Upper lobe of left lung (tissue), 6 donors: ENCODE data around the gene PLCB1. TPM values are rescaled to one million over a fixed set of nuclear protein-coding genes. Genes with fewer than 3 reads are reported as not detected.

Experiments used
- ATAC-seq, 2 donors: fragments of 200-7000 bp; cut with Tn5 transposase; one replicate each; pipeline ENCODE4 v1.9.1; 2022; ENCODE audit warnings: mild to moderate bottlenecking in 2 of 2, moderate library complexity in 2 of 2; ENCODE audit not compliant: low FRiP score in 2 of 2
- DNase-seq, 2 donors: peaks; one replicate each; pipeline ENCODE4 v3.0.0-alpha.2; 2019 to 2020
- H3K27ac ChIP-seq, 4 donors: fragments of 200-600 bp; sonication (generic); one replicate each; pipeline ENCODE4 v1.5.1; 2016 to 2019
- H3K27me3 ChIP-seq, 4 donors: fragments of 200-600 bp; sonication (generic); one replicate each; pipeline ENCODE4 v1.5.1; 2017 to 2019
- H3K36me3 ChIP-seq, 4 donors: fragments of 200-600 bp; sonication (generic); one replicate each; pipeline ENCODE4 v1.5.1; 2016 to 2019
- H3K4me1 ChIP-seq, 4 donors: fragments of 200-600 bp; sonication (generic); one replicate each; pipeline ENCODE4 v1.5.1; 2018 to 2019
- H3K4me3 ChIP-seq, 4 donors: fragments of 200-600 bp; sonication (generic); one replicate each; pipeline ENCODE4 v1.5.1; 2017 to 2019; ENCODE audit warnings: mild to moderate bottlenecking in 2 of 4, moderate library complexity in 1 of 4
- H3K9me3 ChIP-seq, 4 donors: fragments of 200-600 bp; sonication (generic); one replicate each; pipeline ENCODE4 v1.5.1; 2018 to 2019
- EP300 ChIP-seq, 4 donors: sonication (generic); formaldehyde crosslinking; IDR thresholded peaks; one replicate each; pipeline ENCODE4 v1.5.1; 2017; ENCODE audit warnings: antibody characterized with exemption in 4 of 4, control low read depth in 2 of 4
- POLR2A ChIP-seq, 4 donors: fragments of 450-650 bp; IDR thresholded peaks; one replicate each; pipeline ENCODE4 v1.5.1; 2016 to 2017; ENCODE audit warnings: antibody characterized with exemption in 4 of 4, mild to moderate bottlenecking in 2 of 4
- POLR2AphosphoS5 ChIP-seq, 2 donors: sonication (generic); formaldehyde crosslinking; IDR thresholded peaks; one replicate each; pipeline ENCODE4 v1.5.1; 2017; ENCODE audit warnings: antibody characterized with exemption in 2 of 2
- WGBS, 2 donors: methylation state at CpG; one replicate each; pipeline ENCODE4 v1.1.5; 2017 to 2018; 5-methylcytosine and 5-hydroxymethylcytosine counted together
- total RNA-seq, 6 donors: library from RNA; depleted of rRNA in 4 of 6; stranded (reverse); fragments of >200 nt in 4 of 6; gene quantifications; one replicate each; pipeline versions ENCODE4 v1.1.0 to v1.2.1, GENCODE V29; 2016 to 2021
- TF ChIP-seq, protein P1 (sequence below), 6 experiments: fragments of 450-650 bp in 4 of 6; fragments of 200-600 bp in 2 of 6; sonication (generic) in 2 of 6; IDR thresholded peaks; one replicate each; pipeline ENCODE4 v1.5.1; 2016 to 2019; ENCODE audit warnings: antibody characterized with exemption in 6 of 6
- donor health status: DM: no; HTN: no; CAD: no; lungs with moderate emphysema.
- donor health status: DM: no; HTN: yes; CAD: no; lungs with severe emphysema.

Gene PLCB1
- total RNA-seq, 6 donors from 2014 or later = 4.8 to 26.2 (median 10.7) TPM

GRCh38 chr20:8624616-8625015 is 492.6 kb downstream of the PLCB1 start:
- Histone ChIP-seq H3K36me3 (no peaks in the 10 kb centered on the region), H3K4me3 (no peak overlapping the region), H3K4me1 (peaks cover 0 to 6% (median 0%) of the 10 kb centered on the region in 4 donors), H3K27me3 (no peaks in the 10 kb centered on the region), H3K27ac (no peak overlapping the region), H3K9me3 (no peaks in the 10 kb centered on the region)
- TF ChIP-seq, protein P1, sequence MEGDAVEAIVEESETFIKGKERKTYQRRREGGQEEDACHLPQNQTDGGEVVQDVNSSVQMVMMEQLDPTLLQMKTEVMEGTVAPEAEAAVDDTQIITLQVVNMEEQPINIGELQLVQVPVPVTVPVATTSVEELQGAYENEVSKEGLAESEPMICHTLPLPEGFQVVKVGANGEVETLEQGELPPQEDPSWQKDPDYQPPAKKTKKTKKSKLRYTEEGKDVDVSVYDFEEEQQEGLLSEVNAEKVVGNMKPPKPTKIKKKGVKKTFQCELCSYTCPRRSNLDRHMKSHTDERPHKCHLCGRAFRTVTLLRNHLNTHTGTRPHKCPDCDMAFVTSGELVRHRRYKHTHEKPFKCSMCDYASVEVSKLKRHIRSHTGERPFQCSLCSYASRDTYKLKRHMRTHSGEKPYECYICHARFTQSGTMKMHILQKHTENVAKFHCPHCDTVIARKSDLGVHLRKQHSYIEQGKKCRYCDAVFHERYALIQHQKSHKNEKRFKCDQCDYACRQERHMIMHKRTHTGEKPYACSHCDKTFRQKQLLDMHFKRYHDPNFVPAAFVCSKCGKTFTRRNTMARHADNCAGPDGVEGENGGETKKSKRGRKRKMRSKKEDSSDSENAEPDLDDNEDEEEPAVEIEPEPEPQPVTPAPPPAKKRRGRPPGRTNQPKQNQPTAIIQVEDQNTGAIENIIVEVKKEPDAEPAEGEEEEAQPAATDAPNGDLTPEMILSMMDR (IDR thresholded peaks at IDR 0.05) = no peak
- no peak for TF ChIP-seq EP300 (IDR thresholded peaks at IDR 0.05)
- no peak for TF ChIP-seq POLR2AphosphoS5 (IDR thresholded peaks at IDR 0.05)
- no peak for TF ChIP-seq POLR2A (IDR thresholded peaks at IDR 0.05)
- DNase-seq = no peak
- no peak for ATAC-seq

- WGBS, 2 donors = 67 to 68% methylated on average over 5 of the region's 5 CpGs
- H3K9me3 ChIP-seq = no peaks in the 10 kb centered on the region
- DNase-seq = no peak
- no peaks in the 10 kb centered on the region for H3K27me3 ChIP-seq
- peak overlapping the region in 1 of 4 donors; percentile 58 for H3K27ac ChIP-seq
- H3K4me3 ChIP-seq = no peak overlapping the region
- H3K36me3 ChIP-seq = no peaks in the 10 kb centered on the region
- H3K4me1 ChIP-seq = peaks cover 0 to 6% (median 0%) of the 10 kb centered on the region in 4 donors
- TF ChIP-seq POLR2A (IDR thresholded peaks at IDR 0.05) (no peak), POLR2AphosphoS5 (IDR thresholded peaks at IDR 0.05) (no peak), EP300 (IDR thresholded peaks at IDR 0.05) (no peak)
- TF ChIP-seq, protein P1 (IDR thresholded peaks at IDR 0.05) = no peak
- ATAC-seq = peak in 1 of 2 donors; percentile 19
Measured at GRCh38 chr20:8627340-8628004, 495.4 kb downstream of the PLCB1 start.

DNA sequence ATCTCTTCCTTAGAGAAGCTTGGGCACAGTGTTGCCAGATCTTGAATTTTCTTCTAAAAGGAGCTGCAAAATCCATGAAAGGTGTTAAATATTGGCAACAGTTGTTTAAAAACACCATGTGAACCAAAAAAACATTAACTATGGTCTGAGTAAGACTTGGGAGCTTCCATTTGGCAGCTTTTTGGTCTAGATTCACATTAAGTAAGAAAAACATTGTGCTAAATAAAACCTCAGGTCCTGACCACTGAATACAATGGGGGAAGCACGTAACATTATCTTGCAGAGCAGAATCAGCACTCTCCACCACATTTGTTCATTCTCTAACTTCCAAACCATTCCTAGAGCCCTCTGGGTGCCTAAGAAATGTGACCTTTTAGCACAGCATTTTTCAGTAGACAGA is 499.2 kb downstream of the PLCB1 start:
- no peak for TF ChIP-seq POLR2AphosphoS5 (IDR thresholded peaks at IDR 0.05)
- no peak for DNase-seq
- WGBS, 2 donors = 94 to 100% methylated on average over 1 of the region's 1 CpG
- no peak for ATAC-seq
- Histone ChIP-seq H3K4me3 (no peak overlapping the region), H3K4me1 (peaks cover 0 to 6% (median 0%) of the 10 kb centered on the region in 4 donors), H3K9me3 (no peaks in the 10 kb centered on the region), H3K36me3 (no peaks in the 10 kb centered on the region), H3K27me3 (no peaks in the 10 kb centered on the region), H3K27ac (no peak overlapping the region)

- TF ChIP-seq POLR2A (IDR thresholded peaks at IDR 0.05) = no peak
- no peak for TF ChIP-seq POLR2AphosphoS5 (IDR thresholded peaks at IDR 0.05)
- TF ChIP-seq, protein P1 (IDR thresholded peaks at IDR 0.05) = no peak
- TF ChIP-seq EP300 (IDR thresholded peaks at IDR 0.05) = no peak
- ATAC-seq = no peak
- no peaks in the 10 kb centered on the region for H3K36me3 ChIP-seq
Measured at GRCh38 chr20:8633366-8633765, 501.3 kb downstream of the PLCB1 start.

DNA sequence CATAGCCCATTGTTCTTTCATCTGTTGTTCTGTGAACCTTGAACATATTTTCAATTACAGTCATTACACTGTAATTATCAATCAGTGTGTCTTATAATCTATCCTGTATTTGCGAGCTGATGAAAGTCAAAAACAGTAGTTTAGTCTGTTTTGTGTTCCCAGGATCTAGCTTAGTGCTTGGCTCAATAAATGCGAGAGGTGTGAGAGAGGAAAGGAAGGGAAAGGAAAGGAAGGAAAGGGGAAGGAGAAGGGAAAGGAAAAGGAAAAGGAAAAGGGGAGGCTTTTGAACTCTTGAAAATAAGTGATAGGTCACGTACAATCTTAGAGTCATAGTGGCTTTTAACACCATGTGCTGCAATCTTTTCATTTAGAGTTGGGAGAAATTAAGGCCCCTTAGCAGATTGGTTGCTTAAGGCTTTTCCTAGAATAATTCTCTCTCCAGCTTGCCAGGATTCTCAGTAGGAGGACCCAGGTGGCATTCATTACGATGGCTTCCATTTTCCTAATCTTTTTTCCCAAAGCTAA is 503.0 kb downstream of the PLCB1 start:
- DNase-seq (no peak), ATAC-seq (no peak)
- H3K36me3 ChIP-seq = no peaks in the 10 kb centered on the region
- 89% methylated on average over 4 of the region's 4 CpGs for WGBS, 2 donors
- H3K27ac ChIP-seq = no peak overlapping the region
- TF ChIP-seq POLR2AphosphoS5 (IDR thresholded peaks at IDR 0.05) = no peak
- no peak for TF ChIP-seq EP300 (IDR thresholded peaks at IDR 0.05)
- no peak for TF ChIP-seq POLR2A (IDR thresholded peaks at IDR 0.05)
- TF ChIP-seq, protein P1 (IDR thresholded peaks at IDR 0.05) = no peak
- H3K27me3 ChIP-seq = no peaks in the 10 kb centered on the region
- H3K4me3 ChIP-seq = no peak overlapping the region
- H3K9me3 ChIP-seq = no peaks in the 10 kb centered on the region
- H3K4me1 ChIP-seq = no peaks in the 10 kb centered on the region

More at GRCh38 chr20:8633366-8633765, 501.3 kb downstream of the PLCB1 start:
- Histone ChIP-seq H3K4me3 (no peak overlapping the region), H3K27ac (no peak overlapping the region), H3K27me3 (no peaks in the 10 kb centered on the region), H3K4me1 (no peaks in the 10 kb centered on the region), H3K9me3 (no peaks in the 10 kb centered on the region)
- no peak for DNase-seq
- WGBS, 2 donors = 79 to 82% methylated on average over 1 of the region's 1 CpG
